Naive thymus-derived CD4-positive, alpha-beta T cell (primary cell): ENCODE results near the gene CLEC3B. TPM values are rescaled to one million over a fixed set of nuclear protein-coding genes. Genes with fewer than 3 reads are reported as not detected.
A peak's percentile ranks its signal among the peaks of the same experiment; 100 is the strongest.

Experiments
- ATAC-seq: fragments of 150-1000 bp; cut with Tn5 transposase; 2 replicates; pipeline ENCODE4 v1.10.0; 2021; ENCODE audit warnings: mild to moderate bottlenecking, moderate library complexity
- CTCF ChIA-PET: fragments of 350-600 bp; sonication (Branson Sonifier 250); formaldehyde crosslinking; loops from one replicate; lab custom pipeline; 2021; ENCODE audit warnings: antibody characterized with exemption; lab: Charles Lee
- POLR2A ChIA-PET: fragments of 350-600 bp; sonication (Branson Sonifier 250); formaldehyde crosslinking; loops from one replicate; lab custom pipeline; 2021; ENCODE audit warnings: antibody characterized with exemption, inconsistent platforms; lab: Charles Lee
- DNase-seq, 9 donors: peaks; one replicate each; pipeline versions ENCODE4 v3.0.0 to v3.0.0-alpha.2; 2020 to 2022; ENCODE audit warnings: mixed read lengths in 1 of 9
- H3K27ac ChIP-seq: one replicate; pipeline ENCODE4 v1.7.0; 2013; ENCODE audit warnings: mild to moderate bottlenecking, low read depth, low read length, moderate library complexity
- H3K27me3 ChIP-seq, 2 donors: one replicate each; pipeline ENCODE4 v1.7.0; 2013; ENCODE audit warnings: low read length in 2 of 2, mild to moderate bottlenecking in 2 of 2, moderate library complexity in 2 of 2; ENCODE audit not compliant: control insufficient read depth in 2 of 2, insufficient read depth in 2 of 2
- H3K36me3 ChIP-seq, 3 experiments: 1 replicate in 2 of 3; 2 replicates in 1 of 3; pipeline ENCODE4 v1.7.0; 2013; ENCODE audit warnings: low read length in 3 of 3, mild to moderate bottlenecking in 3 of 3, moderate library complexity in 1 of 3; ENCODE audit not compliant: insufficient read depth in 3 of 3, control insufficient read depth in 2 of 3
- H3K4me1 ChIP-seq, 2 donors: one replicate each; pipeline ENCODE4 v1.7.0; 2013; ENCODE audit warnings: low read length in 2 of 2, mild to moderate bottlenecking in 2 of 2, moderate library complexity in 1 of 2; ENCODE audit not compliant: control insufficient read depth in 2 of 2, insufficient read depth in 2 of 2
- H3K4me3 ChIP-seq: 2 replicates; pipeline ENCODE4 v1.7.0; 2013; ENCODE audit warnings: mild to moderate bottlenecking, low read length
- H3K9me3 ChIP-seq, 3 experiments: 1 replicate in 2 of 3; 2 replicates in 1 of 3; pipeline ENCODE4 v1.7.0; 2013; ENCODE audit warnings: low read length in 3 of 3; ENCODE audit not compliant: control insufficient read depth in 2 of 3
- H3K27ac Mint-ChIP-seq, 9 donors: one replicate each; pipeline ENCODE4 v1.8.0; 2020 to 2022; ENCODE audit warnings: mixed read lengths in 9 of 9, mild to moderate bottlenecking in 8 of 9, moderate library complexity in 5 of 9, inconsistent platforms in 2 of 9
- H3K27me3 Mint-ChIP-seq, 5 donors: one replicate each; pipeline ENCODE4 v1.8.0; 2021 to 2022; ENCODE audit warnings: mixed read lengths in 5 of 5, mild to moderate bottlenecking in 1 of 5
- H3K36me3 Mint-ChIP-seq, 5 donors: one replicate each; pipeline ENCODE4 v1.8.0; 2020 to 2022; ENCODE audit warnings: mixed read lengths in 5 of 5, mild to moderate bottlenecking in 3 of 5, inconsistent platforms in 1 of 5
- H3K4me1 Mint-ChIP-seq, 7 donors: one replicate each; pipeline ENCODE4 v1.8.0; 2020 to 2022; ENCODE audit warnings: mixed read lengths in 7 of 7, mild to moderate bottlenecking in 3 of 7, inconsistent platforms in 1 of 7
- H3K4me3 Mint-ChIP-seq, 10 donors: one replicate each; pipeline ENCODE4 v1.8.0; 2020 to 2022; ENCODE audit warnings: mild to moderate bottlenecking in 10 of 10, mixed read lengths in 10 of 10, moderate library complexity in 6 of 10, inconsistent platforms in 2 of 10
- H3K9me3 Mint-ChIP-seq, 11 donors: one replicate each; pipeline ENCODE4 v1.8.0; 2020 to 2022; ENCODE audit warnings: mixed read lengths in 11 of 11, mild to moderate bottlenecking in 4 of 11, inconsistent platforms in 1 of 11, moderate library complexity in 1 of 11
- intact Hi-C, 2 donors: fragments of 100-400 bp; cut with micrococcal nuclease; formaldehyde crosslinking; loops; one replicate each; pipeline ENCODE4 v1.15.1; 2023
- polyA plus RNA-seq, 2 donors: library from polyadenylated mRNA; unstranded; fragments of 300-500 nt; fragmentation: Illumina TruSeq; gene quantifications; one replicate each; pipeline ENCODE4 v1.2.3, GENCODE V29; 2021
- total RNA-seq, 6 experiments: library from RNA in 5 of 6; stranded (reverse) in 5 of 6; gene quantifications; 1 replicate in 5 of 6; 2 replicates in 1 of 6; pipeline ENCODE4 v1.2.3 and lab custom pipeline; 2021 to 2026

The CLEC3B gene
- total RNA-seq (1 to 10 TPM in 2 of 5 experiments, under 1 TPM in 3; 0.45 to 1.8 (median 0.75) TPM), polyA plus RNA-seq (not detected), total RNA-seq (lab: John Stamatoyannopoulos, UW) (not detected)

DNA sequence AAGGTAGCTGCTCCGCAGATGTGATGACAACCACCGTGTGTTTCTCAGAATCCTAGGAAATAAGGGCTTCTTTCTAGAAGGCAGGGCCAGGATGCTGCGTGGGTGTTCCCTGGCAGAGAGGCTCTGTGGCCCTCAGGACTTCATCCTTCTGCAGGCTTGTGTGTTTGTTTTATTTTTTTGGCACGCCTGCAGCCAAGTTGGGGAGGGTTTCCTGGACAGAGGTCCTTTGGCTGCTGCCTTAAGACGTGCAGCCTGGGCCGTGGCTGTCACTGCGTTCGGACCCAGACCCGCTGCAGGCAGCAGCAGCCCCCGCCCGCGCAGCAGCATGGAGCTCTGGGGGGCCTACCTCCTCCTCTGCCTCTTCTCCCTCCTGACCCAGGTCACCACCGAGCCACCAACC lies at the start of gene CLEC3B:
CLEC3B (plus strand) TSS at position 266 of the 400 bp plus-strand sequence; CDS start at position 326, 60 bp downstream.
- Histone ChIP-seq H3K4me1 (peaks cover 0 to 7% of the 10 kb centered on the region in 2 donors), H3K9me3 (no peaks in the 10 kb centered on the region), H3K4me3 (no peak within 1 kb of the TSS), H3K27ac (no peak within 1 kb of the TSS), H3K27me3 (no peaks in the 10 kb centered on the region), H3K36me3 (no peaks in the 10 kb centered on the region)
- DNase-seq = no peak
- ATAC-seq = no peak
- Mint-ChIP-seq H3K4me3 (no peak within 1 kb of the TSS), H3K4me1 (peaks cover 2 to 22% (median 15%) of the 10 kb centered on the region in 7 donors), H3K36me3 (no peaks in the 10 kb centered on the region), H3K27ac (peak within 1 kb of the TSS in 3 of 9 donors; percentile 21 to 76 (median 51)), H3K9me3 (peaks cover 0 to 1% (median 0%) of the 10 kb centered on the region in 11 donors), H3K27me3 (peaks cover 0 to 10% (median 0%) of the 10 kb centered on the region in 5 donors)
- ChIA-PET CTCF (no interaction called here), POLR2A (no interaction called here)
- intact Hi-C loops = no loop called here

- intact Hi-C loops = loop anchor here in 1 of 2 donors (2.0 kb wide), 1 partner anchor 16 kb away; no protein-coding TSS in a partner anchor
- H3K27ac ChIP-seq = no peak overlapping the region
- H3K36me3 ChIP-seq = peaks cover 0 to 4% (median 0%) of the 10 kb centered on the region in 3 experiments
- Mint-ChIP-seq H3K36me3 (peaks cover 0 to 21% (median 7%) of the 10 kb centered on the region in 5 donors), H3K27me3 (no peaks in the 10 kb centered on the region), H3K4me1 (peaks cover 54 to 93% (median 82%) of the 10 kb centered on the region in 7 donors), H3K27ac (peak overlapping the region in 4 of 9 donors; percentile 18 to 85 (median 51)), H3K9me3 (no peaks in the 10 kb centered on the region), H3K4me3 (peak overlapping the region in 5 of 10 donors; percentile 18 to 71 (median 47))
- CTCF ChIA-PET = interaction anchor here (0.5 kb wide), 1 partner anchor 228 kb away, joined by 3 read pairs; no protein-coding TSS in a partner anchor
- H3K4me1 ChIP-seq = peaks cover 26 to 53% of the 10 kb centered on the region in 2 donors
- H3K9me3 ChIP-seq = no peaks in the 10 kb centered on the region
- no peak overlapping the region for H3K4me3 ChIP-seq
- peak in 1 of 9 donors; percentile 15 for DNase-seq
- no peak for ATAC-seq
- POLR2A ChIA-PET = no interaction called here
- H3K27me3 ChIP-seq = no peaks in the 10 kb centered on the region
Measured at GRCh38 chr3:44981220-44981619, 44.9 kb upstream of the CLEC3B start.

DNA sequence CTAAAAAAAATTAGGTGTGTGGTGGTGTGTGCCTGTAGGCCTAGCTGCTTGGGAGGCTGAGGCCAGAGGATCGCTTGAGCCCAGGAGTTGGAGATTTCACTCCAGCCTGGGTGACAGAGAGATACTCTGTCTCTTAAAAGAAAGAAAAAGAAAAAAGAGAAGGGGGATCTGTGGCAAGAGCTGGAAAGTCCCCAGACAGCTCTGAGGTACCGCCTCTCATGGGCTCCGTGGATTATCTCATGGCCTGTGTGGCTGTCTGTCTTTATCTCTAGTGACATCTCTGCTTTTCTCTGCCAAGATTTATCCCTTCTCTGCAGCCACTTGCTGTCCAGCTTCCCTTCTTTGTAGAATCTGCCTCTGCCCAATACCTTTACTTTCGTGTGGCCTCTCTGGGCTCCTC lies 44.4 kb upstream of the CLEC3B start:
- peak in 2 of 9 donors; percentile 27 to 31 for DNase-seq
- H3K4me1 Mint-ChIP-seq = peaks cover 52 to 92% (median 81%) of the 10 kb centered on the region in 7 donors
- peak overlapping the region in 6 of 9 donors; percentile 18 to 85 (median 64) for H3K27ac Mint-ChIP-seq
- H3K9me3 ChIP-seq = no peaks in the 10 kb centered on the region
- H3K4me3 Mint-ChIP-seq = peak overlapping the region in 7 of 10 donors; percentile 21 to 79 (median 61)
- peaks cover 26 to 53% of the 10 kb centered on the region in 2 donors for H3K4me1 ChIP-seq
- H3K36me3 Mint-ChIP-seq = peaks cover 0 to 20% (median 7%) of the 10 kb centered on the region in 5 donors
- no peaks in the 10 kb centered on the region for H3K27me3 Mint-ChIP-seq
- intact Hi-C loops = loop anchor here in 1 of 2 donors (2.0 kb wide), 1 partner anchor 15 kb away; no protein-coding TSS in a partner anchor
- H3K4me3 ChIP-seq = no peak overlapping the region
- H3K36me3 ChIP-seq = no peaks in the 10 kb centered on the region
- ChIA-PET POLR2A (interaction anchor here (1.6 kb wide), 1 partner anchor 20 kb away, joined by 4 read pairs; no protein-coding TSS in a partner anchor), CTCF (interaction anchor here (0.5 to 0.6 kb wide), 2 partner anchors 17 to 228 kb away, joined by 3 read pairs; no protein-coding TSS in a partner anchor)
- peak; percentile 77 for ATAC-seq
- H3K27ac ChIP-seq = no peak overlapping the region
- H3K9me3 Mint-ChIP-seq = no peaks in the 10 kb centered on the region
- H3K27me3 ChIP-seq = no peaks in the 10 kb centered on the region

GRCh38 chr3:44982817-44983216 lies 43.3 kb upstream of the CLEC3B start:
- CTCF ChIA-PET = no interaction called here
- Mint-ChIP-seq H3K4me1 (peaks cover 56 to 93% (median 79%) of the 10 kb centered on the region in 7 donors), H3K9me3 (no peaks in the 10 kb centered on the region), H3K27me3 (no peaks in the 10 kb centered on the region), H3K27ac (peak overlapping the region in 1 of 9 donors; percentile 48), H3K4me3 (peak overlapping the region in 6 of 10 donors; percentile 8 to 71 (median 52)), H3K36me3 (peaks cover 0 to 17% (median 7%) of the 10 kb centered on the region in 5 donors)
- intact Hi-C loops = loop anchor here in 1 of 2 donors (1.0 kb wide), 1 partner anchor 9 kb away; no protein-coding TSS in a partner anchor
- no peak for ATAC-seq
- POLR2A ChIA-PET = interaction anchor here (1.0 to 1.6 kb wide), 2 partner anchors 19 to 23 kb away, joined by 4 read pairs; no protein-coding TSS in a partner anchor
- no peaks in the 10 kb centered on the region for H3K27me3 ChIP-seq
- H3K27ac ChIP-seq = no peak overlapping the region
- H3K4me3 ChIP-seq = no peak overlapping the region
- H3K4me1 ChIP-seq = peaks cover 20 to 42% of the 10 kb centered on the region in 2 donors
- H3K9me3 ChIP-seq = no peaks in the 10 kb centered on the region
- H3K36me3 ChIP-seq = no peaks in the 10 kb centered on the region
- DNase-seq = no peak

- Histone ChIP-seq H3K36me3 (no peaks in the 10 kb centered on the region), H3K9me3 (no peaks in the 10 kb centered on the region), H3K4me3 (no peak overlapping the region), H3K27ac (no peak overlapping the region), H3K4me1 (peaks cover 20 to 40% of the 10 kb centered on the region in 2 donors), H3K27me3 (no peaks in the 10 kb centered on the region)
- peak overlapping the region in 6 of 9 donors; percentile 12 to 55 (median 42) for H3K27ac Mint-ChIP-seq
- H3K9me3 Mint-ChIP-seq = no peaks in the 10 kb centered on the region
- H3K4me1 Mint-ChIP-seq = peaks cover 55 to 93% (median 79%) of the 10 kb centered on the region in 7 donors
- POLR2A ChIA-PET = interaction anchor here (1.6 to 1.7 kb wide), 2 partner anchors 8 to 18 kb away, joined by 4 to 5 read pairs; partner anchors contain the start of genes EXOSC7 and ZDHHC3
- no peak for ATAC-seq
- peak in 1 of 9 donors; percentile 19 for DNase-seq
- peak overlapping the region in 7 of 10 donors; percentile 6 to 71 (median 27) for H3K4me3 Mint-ChIP-seq
- intact Hi-C loops = loop anchor here in 1 of 2 donors (1.0 kb wide), 1 partner anchor 9 kb away; no protein-coding TSS in a partner anchor
- peaks cover 0 to 16% (median 7%) of the 10 kb centered on the region in 5 donors for H3K36me3 Mint-ChIP-seq
- H3K27me3 Mint-ChIP-seq = no peaks in the 10 kb centered on the region
- CTCF ChIA-PET = no interaction called here
Measured at GRCh38 chr3:44983484-44983941, 42.6 kb upstream of the CLEC3B start.

DNA sequence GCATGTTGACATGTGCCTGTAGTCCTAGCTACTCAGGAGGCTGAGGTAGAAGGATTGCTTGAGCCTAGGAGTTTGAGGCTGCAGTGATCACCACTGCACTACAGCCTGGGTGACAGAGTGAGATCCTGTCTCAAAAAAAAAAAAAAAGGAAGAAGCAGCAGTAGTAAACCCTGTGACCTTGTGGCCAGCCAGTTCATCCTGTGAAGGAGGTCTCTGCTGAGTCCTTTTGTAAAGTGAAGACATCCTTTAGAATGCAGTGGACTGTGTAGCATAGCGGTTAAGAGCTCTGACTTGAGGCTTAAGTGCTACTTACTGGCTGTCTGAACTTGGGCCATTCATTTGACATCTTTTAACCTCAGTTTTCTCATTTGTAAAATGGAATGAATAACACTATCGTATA lies 41.8 kb upstream of the CLEC3B start:
- no peak for DNase-seq
- H3K4me1 ChIP-seq = peaks cover 20 to 40% of the 10 kb centered on the region in 2 donors
- H3K36me3 ChIP-seq = peaks cover 0 to 5% (median 4%) of the 10 kb centered on the region in 3 experiments
- H3K27me3 ChIP-seq = no peaks in the 10 kb centered on the region
- Mint-ChIP-seq H3K4me3 (peak overlapping the region in 1 of 10 donors; percentile 48), H3K9me3 (no peaks in the 10 kb centered on the region), H3K4me1 (peaks cover 56 to 93% (median 79%) of the 10 kb centered on the region in 7 donors), H3K27me3 (no peaks in the 10 kb centered on the region), H3K27ac (peak overlapping the region in 2 of 9 donors; percentile 5 to 37), H3K36me3 (peaks cover 3 to 19% (median 12%) of the 10 kb centered on the region in 5 donors)
- H3K9me3 ChIP-seq = no peaks in the 10 kb centered on the region
- peak; percentile 73 for ATAC-seq
- intact Hi-C loops = no loop called here
- H3K27ac ChIP-seq = no peak overlapping the region
- CTCF ChIA-PET = no interaction called here
- POLR2A ChIA-PET = interaction anchor here (1.7 kb wide), 1 partner anchor 9 kb away, joined by 5 read pairs; the partner anchor contains the start of genes EXOSC7 and ZDHHC3
- H3K4me3 ChIP-seq = no peak overlapping the region
